ENCODE data around the gene CFAP221.

DNA sequence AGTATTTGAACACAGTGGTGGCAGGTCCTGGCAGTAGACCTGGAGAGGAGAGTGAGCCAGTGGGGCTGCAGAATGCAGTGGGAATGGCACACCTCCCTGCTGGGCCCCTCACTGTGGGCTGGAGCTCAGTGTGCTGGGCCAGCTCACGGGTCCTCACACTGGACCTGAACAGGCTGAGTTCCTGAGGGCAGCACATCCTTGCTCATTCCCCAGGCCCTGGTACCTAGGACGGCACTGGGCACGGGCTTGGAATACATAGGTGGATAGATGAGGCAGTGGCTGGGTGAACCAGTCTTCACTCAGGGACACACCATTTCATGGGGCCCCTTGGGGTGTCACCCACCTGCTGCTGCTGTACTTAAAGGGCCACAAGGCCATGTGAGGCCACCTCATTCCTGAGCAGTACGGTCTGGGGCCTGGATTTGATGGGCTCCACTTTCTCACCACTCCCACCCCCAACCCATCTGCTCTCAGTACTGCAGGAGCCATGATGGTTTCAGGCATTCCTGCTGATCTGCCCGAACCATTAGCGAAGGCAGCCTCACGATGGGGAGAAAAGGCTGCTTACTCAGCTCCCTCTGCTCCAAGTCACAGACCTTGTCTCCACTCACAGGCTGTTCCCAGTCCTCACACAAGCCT lies 138.9 kb downstream of the CFAP221 start:
- TF ChIP-seq, protein P1, sequence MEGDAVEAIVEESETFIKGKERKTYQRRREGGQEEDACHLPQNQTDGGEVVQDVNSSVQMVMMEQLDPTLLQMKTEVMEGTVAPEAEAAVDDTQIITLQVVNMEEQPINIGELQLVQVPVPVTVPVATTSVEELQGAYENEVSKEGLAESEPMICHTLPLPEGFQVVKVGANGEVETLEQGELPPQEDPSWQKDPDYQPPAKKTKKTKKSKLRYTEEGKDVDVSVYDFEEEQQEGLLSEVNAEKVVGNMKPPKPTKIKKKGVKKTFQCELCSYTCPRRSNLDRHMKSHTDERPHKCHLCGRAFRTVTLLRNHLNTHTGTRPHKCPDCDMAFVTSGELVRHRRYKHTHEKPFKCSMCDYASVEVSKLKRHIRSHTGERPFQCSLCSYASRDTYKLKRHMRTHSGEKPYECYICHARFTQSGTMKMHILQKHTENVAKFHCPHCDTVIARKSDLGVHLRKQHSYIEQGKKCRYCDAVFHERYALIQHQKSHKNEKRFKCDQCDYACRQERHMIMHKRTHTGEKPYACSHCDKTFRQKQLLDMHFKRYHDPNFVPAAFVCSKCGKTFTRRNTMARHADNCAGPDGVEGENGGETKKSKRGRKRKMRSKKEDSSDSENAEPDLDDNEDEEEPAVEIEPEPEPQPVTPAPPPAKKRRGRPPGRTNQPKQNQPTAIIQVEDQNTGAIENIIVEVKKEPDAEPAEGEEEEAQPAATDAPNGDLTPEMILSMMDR (IDR thresholded peaks at IDR 0.05), result no peak
- no peak for TF ChIP-seq EP300 (IDR thresholded peaks at IDR 0.05)

Measured in gastroesophageal sphincter (tissue), 3 donors.